NB4 (cell line): Measurements from ENCODE around the gene CSRP1.

Source experiments
- CTCF ChIP-seq: IDR thresholded peaks from one replicate; pipeline ENCODE4 v1.5.1; 2012; ENCODE audit warnings: low read depth, low read length
- MYC ChIP-seq: IDR thresholded peaks from 2 replicates; pipeline ENCODE4 v1.6.1; 2011; ENCODE audit warnings: low read depth, low read length
- POLR2A ChIP-seq: IDR thresholded peaks from 2 replicates; pipeline ENCODE4 v1.6.1; 2011; ENCODE audit warnings: mild to moderate bottlenecking; ENCODE audit not compliant: insufficient read length; ENCODE audit errors: extremely low read depth

- TF ChIP-seq POLR2A (no peak), CTCF (no peak), MYC (no peak)
Observed at GRCh38 chr1:201461645-201462441, 45.1 kb downstream of the CSRP1 start.
